HG03045 (cell line): Measurements from ENCODE around the gene SLC12A1.
A peak's percentile ranks its signal among the peaks of the same experiment; 100 is the strongest.

ENCODE experiments used
- ATAC-seq: cut with Tn5 transposase; IDR thresholded peaks from one replicate; pipeline ENCODE4 v1.9.1; 2021; ENCODE audit warnings: mild to moderate bottlenecking, moderate library complexity; ENCODE audit not compliant: unreplicated experiment

The SLC12A1 gene

DNA sequence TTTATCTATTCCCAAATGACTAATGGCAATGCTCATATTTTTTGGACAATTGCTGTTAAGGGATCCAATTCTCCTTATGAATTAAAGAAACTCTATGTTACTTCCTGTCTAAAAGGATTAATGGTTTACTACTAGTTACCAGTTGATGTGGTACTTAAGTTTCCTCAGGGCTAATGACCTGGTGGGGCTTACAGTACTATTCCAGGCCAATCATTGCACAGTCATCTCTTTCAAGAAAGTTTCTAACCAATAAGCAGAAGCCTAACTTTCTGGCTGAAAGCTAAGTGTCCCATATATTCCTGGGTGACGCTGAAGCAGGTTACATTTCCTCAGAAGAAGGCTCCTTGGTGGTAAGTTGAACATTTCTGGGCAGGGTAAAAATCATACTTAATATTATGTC is at the start of gene SLC12A1:
Gene SLC12A1, plus strand, starts transcription at position 322 of the 400 bp plus-strand sequence. CDS start 1,418 bp downstream, outside the sequence.
- no peak for ATAC-seq

GRCh38 chr15:48168616-48169015 is 37.5 kb upstream of the SLC12A1 start:
- ATAC-seq, result no peak

- no peak for ATAC-seq
Observed at GRCh38 chr15:48170981-48171380, 35.1 kb upstream of the SLC12A1 start.

DNA sequence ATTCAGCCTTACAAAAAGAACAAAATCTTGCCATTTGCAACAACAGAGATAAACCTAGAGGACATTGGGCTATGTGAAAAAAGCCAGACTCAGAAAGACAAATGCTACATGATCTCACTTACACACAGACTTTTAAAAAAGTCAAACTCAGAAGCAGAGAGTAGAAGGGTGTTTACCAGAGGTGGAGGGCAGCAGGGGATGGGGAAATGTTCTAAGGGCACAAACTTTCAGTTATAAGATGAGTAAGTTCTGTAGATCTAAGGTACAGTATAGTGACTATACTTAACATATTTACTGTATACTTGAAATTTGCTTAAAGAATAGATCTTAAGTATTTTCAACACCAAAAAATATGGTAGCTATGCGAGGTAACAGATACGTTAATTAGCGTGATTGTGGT is 31.0 kb upstream of the SLC12A1 start:
- ATAC-seq, result no peak

DNA sequence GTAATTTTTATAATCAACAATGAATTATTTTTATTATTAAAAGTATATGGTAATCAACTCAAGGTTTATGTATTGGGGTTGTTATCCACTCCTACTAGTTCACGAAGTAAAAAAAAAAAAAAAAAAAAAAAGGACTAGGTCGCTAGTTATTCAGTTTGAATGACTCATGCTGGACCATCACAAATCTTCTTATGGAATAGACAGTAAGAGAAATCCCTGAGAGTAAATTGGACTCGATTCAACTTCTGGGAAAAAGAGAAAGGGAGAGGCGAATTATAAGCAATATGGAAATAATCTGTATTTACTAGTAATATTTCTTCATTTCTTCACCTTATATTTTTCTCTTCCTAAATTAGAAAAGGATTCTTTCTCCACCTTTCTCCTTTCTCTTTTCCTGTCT is 30.0 kb upstream of the SLC12A1 start:
- ATAC-seq, result no peak

GRCh38 chr15:48176957-48177356 is 29.1 kb upstream of the SLC12A1 start:
- no peak for ATAC-seq

GRCh38 chr15:48177383-48177765 is 28.7 kb upstream of the SLC12A1 start:
- peak; percentile 68 for ATAC-seq

DNA sequence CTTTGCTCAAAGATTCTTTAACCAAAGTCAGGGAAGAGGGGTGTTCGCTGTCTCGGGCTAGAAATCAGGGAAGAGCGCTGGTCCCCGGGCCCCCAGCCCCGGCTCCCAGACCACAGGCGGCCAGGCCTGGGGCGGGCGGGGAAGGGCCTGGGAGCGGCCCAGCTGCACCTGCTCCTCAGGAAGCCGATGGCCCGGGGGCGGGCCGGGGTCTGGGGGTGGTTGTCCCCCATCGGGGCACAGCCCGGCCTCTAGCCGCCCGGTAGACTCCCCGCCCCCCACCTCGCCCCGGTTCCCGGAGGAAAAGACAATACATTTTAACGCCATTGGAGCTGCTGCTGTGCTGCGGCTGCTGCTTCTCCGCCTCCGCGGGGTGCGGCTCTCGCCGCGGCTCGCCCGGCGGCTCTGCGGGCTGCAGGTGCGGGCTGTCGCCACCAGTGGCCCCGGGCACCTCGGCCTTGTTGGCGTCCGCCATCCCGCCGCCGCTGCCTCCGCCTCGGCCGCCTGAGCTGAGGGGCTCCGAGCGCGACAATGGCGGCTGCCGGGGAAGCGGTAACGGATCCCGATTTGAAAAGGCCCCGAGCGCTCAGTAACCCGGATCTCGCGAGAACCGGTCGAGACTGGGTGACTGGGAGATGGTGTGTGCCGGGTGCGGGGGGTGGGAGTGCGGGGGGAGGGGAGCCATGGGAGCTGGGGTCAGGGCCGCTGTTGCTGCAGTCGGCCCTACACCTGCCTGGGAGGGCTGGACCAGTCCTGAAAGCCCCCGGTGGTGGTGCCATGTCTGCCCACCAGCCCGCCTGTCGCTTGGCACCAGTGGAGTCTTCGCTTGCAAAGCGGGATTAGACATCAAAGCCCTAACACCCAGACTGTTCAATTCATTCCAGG is 28.1 kb upstream of the SLC12A1 start, which contains the start of gene MYEF2:
Gene MYEF2, minus strand, starts transcription at position 530 of the 882 bp plus-strand sequence. Its CDS starts 58 bp downstream, at position 472.
- peak; percentile 75 for ATAC-seq

DNA sequence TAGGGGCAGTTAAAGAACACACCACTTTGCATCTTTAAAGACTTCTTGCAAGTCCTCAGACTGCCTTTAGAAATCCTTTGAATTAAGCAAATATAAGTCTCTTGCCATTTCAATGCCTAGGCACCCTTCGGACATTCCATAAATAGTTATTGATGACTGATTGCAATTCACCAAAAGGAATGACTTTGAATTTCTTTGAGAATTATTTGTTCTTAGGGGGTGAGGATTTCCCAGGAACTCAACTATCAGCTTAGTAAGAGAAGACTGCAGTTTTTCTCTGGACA is 27.5 kb upstream of the SLC12A1 start:
- no peak for ATAC-seq

DNA sequence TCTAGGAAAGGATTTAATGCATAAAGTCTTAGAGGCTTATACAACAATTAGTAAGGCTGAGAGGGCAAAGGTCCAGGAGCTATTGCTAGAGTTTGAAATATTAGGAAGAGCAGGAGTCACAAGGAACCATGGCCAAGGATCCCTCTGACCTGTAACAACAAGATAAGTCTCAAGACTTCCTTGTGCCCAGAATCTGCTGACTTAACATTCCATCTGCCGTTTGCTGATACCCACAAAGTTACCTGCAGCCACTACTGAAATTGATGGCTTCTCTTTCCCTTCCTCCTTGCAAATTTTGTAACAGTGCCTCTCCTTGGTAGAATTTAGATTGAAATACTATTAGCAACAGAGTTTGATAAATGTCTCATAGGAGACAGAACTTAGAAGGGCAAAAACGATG is 23.4 kb upstream of the SLC12A1 start:
- no peak for ATAC-seq

DNA sequence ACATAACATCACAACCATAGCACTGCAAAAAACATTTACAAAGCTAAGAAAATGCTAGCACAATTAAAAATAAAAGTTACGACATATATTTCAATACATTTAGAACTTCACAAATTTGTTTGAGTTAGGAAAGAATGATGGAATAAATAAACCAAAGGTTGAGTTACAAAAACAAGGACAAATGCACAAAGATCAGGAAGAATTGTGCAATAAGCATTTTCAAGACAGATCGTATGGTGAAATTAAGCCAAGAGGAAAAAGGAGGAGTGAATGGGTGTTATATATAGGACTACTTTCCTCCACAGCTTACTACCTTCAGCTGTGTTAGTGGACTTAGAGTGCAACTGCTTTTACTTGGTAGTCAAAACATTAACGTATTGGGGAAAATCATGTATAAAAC is 20.6 kb upstream of the SLC12A1 start:
- no peak for ATAC-seq

DNA sequence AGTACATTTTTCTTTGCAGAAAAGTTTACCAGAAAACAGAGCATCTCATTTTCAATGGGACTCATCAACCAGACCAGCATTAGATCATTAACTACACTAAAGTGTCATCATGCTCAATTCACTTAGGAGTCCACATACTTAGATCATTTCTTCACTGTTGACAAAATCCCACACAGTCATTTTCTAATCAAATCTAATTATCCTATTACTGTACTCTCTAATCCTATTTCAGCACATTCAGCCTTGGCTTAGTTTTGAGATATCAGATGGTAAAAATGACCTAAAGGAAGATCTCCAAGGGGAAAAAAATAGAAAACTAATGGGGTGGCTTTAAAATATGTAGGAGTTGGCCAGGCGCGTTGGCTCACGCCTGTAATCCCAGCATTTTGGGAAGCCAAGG is 19.8 kb upstream of the SLC12A1 start:
- no peak for ATAC-seq

GRCh38 chr15:48190932-48191573 is 15.0 kb upstream of the SLC12A1 start:
- no peak for ATAC-seq

DNA sequence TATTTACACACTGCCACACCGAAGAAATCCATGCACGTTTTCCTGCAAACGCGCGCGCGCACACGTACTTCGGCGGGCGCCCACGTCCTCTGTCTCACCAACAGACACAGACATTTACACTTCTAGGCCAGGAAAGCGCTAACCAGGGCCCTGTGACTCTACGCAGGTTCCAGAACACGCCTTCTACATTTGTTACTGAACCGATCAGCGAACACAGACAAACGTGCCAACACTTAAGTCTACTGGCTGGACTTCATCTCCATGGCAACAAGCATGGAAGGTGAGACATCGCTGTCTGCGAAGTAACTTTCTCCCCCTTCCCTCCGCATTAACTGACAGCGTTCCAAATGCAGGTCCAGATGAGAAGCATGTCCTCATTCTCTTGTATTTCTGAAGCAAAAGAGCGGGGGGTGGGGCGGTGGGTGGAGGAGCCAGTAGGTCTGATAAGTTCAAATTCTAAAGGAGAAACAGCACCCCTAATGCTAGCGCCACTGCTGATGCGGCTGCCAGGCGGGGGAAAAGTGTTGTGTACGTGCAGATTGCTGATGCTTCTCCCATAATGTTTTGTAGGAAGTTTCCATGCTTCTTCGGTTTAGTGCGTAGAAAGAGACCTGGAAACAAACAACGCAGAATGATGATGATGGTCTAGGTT is 14.4 kb upstream of the SLC12A1 start, which contains the start of gene CTXN2:
Gene CTXN2, plus strand, starts transcription at position 92 of the 652 bp plus-strand sequence. CDS start 9,636 bp downstream, outside the sequence.
- no peak for ATAC-seq

- no peak for ATAC-seq
Observed at GRCh38 chr15:48202068-48202467, 4.0 kb upstream of the SLC12A1 start.

- no peak for ATAC-seq
Observed at GRCh38 chr15:48221261-48221660, 15.2 kb downstream of the SLC12A1 start.

DNA sequence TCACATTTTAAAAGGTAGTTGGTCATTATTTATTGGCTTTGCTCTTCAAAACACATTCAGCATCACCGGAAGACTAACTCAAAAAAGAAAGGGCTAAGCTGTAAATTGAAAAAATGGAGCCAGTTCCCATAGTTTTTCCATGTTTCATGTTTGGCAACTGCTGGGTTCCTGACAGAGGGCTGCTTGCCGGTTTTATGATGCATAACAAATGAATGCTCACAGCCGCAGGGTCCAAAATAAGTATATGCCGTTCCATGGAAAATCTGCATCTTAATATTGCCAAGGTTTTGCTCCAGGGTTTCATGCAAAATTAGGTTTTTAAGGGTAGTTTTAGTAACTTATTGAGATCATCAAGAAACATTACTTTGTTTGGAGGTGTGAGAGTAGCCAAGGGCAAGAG is 15.8 kb downstream of the SLC12A1 start:
- ATAC-seq, result no peak

DNA sequence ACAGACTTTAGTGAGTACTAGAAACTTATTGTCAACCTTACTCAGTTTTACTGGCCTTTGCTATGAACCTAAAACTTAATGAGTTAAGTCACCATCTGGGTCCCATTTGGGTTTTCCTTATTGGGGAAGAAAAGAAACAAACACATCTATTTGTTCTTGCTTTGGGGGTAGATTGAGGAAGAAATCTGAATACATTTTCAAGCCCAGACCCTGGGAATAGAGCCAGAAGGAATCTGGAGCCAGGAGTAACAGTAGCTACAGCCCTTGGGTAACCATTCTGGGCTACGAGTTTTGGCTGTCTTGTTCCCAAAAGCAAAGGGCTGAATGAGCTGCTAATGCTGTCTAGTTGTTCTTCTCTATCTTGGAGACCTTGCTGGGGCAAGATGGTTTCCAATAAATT is 16.5 kb downstream of the SLC12A1 start:
- ATAC-seq, result no peak

- no peak for ATAC-seq
Observed at GRCh38 chr15:48225771-48226170, 19.7 kb downstream of the SLC12A1 start.

DNA sequence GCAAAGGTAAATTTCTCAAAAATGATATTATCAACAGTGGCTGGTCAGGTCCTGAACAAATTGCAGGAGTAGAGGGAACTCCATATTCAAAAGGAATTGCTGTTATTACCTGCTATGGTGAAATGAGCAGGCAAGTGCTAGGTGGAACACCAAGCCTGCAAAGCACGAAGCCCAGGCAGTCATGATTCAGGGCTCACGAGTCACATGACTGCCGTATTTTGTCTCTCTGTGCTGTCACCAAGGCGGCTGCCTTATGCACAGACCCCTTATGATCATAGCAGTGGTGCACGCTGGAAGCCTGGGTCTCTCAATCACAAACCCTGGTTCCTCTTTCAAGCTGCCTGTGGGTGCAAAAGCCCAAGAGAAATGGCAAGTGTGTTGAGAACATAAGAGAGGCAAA is 24.4 kb downstream of the SLC12A1 start:
- ATAC-seq, result no peak

- ATAC-seq, result no peak
Observed at GRCh38 chr15:48233246-48233645, 27.1 kb downstream of the SLC12A1 start.

DNA sequence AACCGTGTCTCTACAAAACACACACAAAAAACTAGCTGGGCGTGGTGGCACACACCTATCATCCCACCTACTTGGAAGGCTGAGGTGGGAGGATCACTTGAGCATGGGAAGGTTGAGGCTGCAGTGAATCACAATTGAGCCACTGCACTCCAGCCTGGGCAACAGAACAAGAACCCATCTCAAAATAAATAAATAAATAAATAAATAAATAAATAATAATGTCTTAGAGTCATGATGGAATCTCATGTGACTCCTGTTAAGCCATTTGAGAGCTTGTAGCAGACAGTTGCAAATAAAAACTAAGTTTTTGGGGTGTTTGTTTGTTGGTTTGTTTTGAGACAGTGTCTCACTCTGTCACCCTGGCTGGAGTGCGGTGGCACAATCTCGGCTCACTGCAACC is 33.2 kb downstream of the SLC12A1 start:
- no peak for ATAC-seq
